Lung microvascular endothelial cell (primary cell): ENCODE measurements around the gene PPP1CC. TPM values are rescaled to one million over a fixed set of nuclear protein-coding genes. Genes with fewer than 3 reads are reported as not detected.
"Not testable (repeated sequence)": the region's sequence is repeated elsewhere in the genome, so short reads cannot be mapped to it uniquely, and the experiment has no call there.

ENCODE experiments used
- DNase-seq, 2 donors: peaks; one replicate each; pipeline versions ENCODE4 v3.0.0 to v3.0.0-alpha.2; 2010; ENCODE audit warnings: low read depth in 2 of 2
- total RNA-seq: library from RNA; depleted of rRNA; stranded (reverse); fragments of >200 nt; gene quantifications from 2 replicates; pipeline ENCODE4 v1.2.1, GENCODE V29; 2014

The PPP1CC gene
- total RNA-seq = 62.9 and 85.9 TPM in 2 replicates

DNA sequence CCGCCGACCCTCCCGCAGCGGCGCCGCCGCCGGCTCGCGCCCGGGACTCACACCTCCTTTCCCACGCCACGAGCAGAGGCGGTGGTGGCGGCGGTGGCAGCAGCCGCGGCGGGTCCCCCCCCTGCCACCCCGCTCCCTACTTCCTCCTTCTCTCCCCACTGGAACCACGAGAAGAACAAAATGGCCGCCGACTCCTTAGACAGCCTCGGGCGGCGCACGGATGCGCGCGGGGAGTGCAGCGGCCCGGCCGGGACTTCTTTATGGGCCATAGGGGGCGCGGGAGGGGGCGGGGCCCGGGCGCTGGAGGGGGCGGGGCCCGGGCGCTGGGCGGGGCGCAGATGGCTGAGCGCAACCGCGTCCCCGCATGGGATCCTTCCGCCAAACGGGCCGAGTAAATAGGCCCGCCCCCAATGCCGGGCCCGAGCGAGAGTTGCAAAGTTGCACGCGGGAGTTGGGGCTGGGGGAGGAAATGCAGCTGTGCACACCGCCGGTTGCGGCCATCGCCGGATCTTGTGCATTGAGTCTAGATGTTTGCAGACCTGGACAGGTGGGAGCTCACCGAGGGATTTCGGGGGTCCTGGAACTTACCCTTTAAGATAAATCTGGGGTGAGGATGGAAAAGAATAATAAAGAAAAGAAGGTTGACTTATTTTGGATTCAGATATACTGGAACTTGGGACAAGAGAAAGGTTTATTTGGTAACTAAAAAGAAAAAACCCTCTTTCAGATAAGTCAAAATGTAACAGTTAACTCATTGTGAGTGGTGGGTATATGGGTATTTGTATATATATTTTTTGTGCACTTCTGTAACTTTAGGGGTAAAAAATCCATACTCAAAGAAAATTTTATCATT, at the start of gene PPP1CC:
TSS of gene PPP1CC (minus strand) at position 174 of the 853 bp plus-strand sequence. CDS start 184 bp downstream, outside the sequence.
- peak; percentile 96 to 97 for DNase-seq

DNA sequence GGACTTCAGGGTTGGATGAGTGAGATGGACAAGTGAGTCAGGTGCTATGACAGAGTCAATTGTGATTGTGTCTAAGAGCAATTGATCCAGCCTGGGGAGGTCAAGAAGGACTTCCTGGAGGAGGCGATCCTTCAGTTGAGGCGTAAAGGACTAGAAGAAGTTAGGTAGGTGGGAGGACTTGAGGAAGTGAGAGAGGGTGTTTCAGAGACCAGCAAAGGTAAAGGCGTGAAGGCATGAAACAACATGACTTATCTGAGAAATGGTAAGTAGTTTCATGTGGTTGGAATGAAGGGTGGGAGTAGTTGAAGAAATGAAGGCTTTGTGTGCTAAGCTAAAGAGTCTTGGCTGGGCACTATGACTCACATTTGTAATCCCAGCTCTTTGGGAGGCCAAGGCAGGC, 48.9 kb upstream of the PPP1CC start:
- no peak for DNase-seq

DNA sequence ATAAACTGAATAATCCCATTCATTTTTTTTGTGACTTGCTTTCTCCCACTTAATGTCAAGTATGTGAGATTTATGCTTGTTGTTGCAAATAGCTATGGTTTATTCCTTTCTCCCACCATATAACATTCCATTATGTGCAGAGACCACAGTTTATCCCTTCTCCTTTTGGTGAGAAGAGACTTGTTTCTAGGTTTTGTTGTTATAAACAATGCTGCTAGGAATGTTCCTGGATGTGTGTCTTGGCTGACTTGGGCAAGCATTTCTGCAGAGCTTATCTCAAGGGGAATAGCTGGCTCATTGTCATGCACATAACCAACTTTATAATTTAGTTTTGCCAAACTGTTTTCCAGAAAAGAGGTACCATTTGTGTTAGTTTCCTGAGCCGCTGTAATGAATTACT, 47.6 kb upstream of the PPP1CC start:
- no peak for DNase-seq

DNA sequence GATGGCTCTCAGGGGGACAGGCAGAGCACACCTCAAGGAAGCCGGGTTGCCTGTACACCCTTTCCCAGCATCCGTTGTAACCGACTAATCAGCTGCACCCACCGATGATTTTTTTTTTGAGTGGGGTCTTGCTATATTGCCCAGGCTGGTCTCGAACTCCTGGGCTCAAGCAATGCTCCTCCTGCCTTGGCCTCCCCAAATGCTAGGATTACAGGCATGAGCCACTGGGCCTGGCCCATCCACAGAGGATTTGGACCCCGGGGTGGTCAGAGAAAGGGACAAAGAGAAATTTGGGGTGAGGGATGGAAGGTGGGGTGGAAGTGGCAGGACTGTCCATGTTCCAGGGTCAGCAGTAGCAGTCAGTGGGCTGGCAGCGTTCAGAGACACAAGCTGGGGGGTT, 43.3 kb upstream of the PPP1CC start:
- no peak for DNase-seq

DNA sequence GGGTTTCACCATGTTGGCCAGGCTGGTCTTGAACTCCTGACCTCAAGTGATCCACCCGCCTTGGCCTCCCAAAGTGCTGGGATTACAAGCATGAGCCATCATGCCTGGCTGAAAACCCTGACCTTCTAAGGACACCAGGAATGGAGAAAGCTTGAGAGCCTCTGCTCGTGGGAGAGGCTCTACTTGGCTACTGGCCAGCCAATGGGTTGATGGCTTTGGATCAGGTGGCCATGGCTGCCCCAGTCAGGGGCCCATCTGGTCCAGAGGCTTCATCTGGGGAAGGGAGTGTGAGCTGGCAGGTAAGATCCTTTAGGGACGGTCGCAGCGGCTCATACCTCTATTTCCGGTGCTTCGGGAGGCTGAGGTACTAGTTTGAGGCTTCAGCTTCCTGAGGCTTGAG, 42.5 kb upstream of the PPP1CC start:
- no peak for DNase-seq

DNA sequence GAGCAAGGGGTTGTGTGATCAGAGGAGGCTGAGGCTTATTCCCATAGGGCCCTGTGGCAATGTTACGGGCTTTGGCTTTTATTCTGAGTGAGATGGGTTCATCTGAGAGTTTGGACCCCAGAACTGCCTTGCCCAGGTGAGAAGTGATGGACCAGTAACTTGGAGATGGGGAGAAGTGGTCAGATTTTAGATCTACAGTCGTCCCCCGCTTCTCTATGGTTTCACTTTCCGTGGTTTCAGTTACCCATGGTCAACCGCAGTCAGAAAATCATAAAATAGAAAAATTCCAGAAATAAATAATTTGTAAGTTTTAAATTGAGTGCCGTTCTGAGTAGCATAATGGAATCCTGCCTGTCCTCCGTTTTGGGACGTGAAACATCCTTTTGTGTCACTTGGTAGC, 40.2 kb upstream of the PPP1CC start:
- no peak for DNase-seq

DNA sequence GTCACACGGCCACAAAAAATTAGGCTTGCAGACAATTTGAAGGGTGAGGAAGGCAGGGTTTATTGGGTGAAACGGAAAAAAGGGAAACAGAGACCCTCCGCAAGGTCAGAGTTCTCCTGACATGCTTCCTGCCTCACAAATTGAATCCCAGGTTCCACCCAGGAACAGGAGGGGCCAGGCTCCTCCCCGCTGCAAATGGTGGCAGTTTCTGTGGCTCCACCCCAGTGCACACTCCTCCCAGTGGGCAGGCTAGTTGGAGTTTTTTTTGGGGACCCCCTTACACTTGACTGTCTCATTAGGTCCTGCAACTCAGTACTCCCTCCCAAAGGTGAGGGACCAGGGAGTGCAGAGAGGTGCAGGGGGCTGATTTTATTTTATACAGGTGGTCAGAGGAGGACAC, 39.4 kb upstream of the PPP1CC start:
- DNase-seq = no peak

DNA sequence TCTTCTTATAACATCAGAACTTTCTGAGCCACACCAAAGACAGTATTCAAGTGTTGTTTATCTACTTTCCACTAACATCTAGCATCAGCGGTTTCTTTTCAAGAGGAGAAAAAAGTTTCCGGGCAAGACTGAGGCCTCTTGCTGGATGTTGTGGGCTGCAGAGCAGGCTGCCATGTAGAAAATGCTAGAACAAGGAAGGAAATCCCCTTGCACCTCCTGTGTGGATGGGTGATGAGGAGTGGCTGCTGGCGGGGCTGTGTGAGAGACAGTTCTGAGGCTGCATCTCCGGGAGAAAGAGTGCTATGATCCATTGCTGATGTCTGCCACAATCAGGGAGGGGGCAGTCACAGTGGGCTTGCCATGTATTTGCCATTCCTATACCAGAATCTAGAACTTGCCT, 37.8 kb upstream of the PPP1CC start:
- no peak for DNase-seq

DNA sequence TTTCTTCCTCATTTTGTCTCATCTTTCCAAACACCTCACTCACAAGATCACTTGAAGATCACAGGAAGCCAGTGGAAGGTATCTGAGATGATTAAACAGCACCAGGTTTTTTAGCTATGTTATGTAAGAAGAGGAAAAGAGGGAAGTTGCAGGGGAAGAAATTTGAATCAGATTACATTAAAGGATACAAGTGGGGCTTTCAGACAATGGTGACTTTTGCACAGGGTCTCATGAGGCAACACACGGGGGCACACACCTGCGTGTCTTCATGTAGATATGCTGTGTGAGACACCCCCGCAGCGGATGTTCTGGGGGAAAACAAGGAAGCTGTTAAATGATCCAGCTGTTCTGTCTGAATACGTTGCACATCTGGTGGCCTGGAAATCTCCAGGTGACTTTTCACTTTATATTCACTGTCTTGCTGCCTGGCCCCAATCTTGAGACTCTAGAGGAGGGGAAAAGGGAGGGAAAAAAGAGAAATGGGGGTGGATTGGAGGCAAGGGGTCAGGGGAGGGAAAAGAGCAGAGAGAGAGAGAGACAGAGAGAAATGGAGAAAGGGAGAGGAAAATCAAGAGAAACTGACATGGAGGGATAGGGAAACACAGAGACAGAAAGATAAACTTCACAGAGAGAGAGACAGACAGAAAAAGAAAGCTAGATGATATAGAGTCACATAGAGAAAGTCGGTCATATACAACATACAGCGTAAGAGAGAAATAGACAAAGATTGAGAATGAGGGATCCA, 36.3 kb upstream of the PPP1CC start:
- no peak for DNase-seq

DNA sequence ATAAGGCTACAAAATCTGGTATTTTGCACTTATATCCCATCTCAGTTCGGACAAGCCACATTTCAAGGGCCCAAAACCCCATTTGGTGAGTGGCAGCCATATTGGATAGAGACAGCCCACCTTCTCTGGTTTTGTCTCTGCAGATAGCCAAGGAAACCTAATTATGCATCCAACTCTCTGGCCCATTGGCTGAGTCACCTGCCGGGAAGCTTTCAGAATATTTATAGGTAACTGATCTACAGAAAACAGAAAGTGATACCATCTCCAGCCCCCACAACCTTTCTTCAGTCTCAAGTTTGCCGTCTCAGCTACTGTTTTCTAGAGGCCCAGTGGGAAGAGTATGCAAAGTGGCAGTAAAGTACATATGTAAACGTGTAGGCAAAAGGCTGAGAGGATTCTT, 33.7 kb upstream of the PPP1CC start:
- no peak for DNase-seq

DNA sequence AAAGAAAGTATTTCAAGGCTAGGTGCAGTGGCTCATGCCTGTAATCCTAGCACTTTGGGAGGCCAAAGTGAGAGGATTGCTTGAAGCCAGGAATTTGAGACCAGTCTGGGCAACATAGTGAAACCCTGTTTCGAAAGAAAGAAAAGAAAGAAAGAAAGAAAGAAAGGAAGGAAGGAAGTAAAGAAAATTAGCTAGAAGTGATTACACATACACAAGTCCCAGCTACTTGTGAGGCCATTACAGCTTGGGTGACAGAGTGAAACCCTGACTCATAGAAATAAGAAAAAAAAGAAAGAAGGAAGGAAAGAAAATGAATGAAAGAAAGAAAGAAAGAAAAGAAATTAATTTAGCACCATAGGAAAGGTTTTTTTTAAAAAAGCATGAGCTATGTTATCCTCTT, 33.3 kb upstream of the PPP1CC start:
- DNase-seq = no peak

DNA sequence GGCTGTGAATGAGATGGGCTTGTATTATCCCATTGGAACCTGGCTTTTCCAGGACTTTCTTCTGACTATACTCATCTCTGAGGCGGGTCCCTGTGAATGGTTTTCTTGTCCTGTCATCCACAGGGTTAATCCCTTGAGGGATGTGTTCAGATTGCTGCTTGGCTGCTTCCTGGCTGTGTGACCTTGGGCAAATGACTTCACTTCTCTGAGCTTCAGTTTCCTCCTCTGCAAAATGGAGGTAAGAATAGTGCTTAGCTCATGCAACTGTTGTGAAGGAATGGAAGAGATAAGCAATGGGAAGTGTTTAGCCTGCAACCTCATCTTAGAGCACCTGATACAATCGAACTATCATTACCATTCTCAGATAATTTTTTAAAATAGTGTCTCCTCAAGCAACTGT, 32.1 kb upstream of the PPP1CC start:
- DNase-seq = no peak

DNA sequence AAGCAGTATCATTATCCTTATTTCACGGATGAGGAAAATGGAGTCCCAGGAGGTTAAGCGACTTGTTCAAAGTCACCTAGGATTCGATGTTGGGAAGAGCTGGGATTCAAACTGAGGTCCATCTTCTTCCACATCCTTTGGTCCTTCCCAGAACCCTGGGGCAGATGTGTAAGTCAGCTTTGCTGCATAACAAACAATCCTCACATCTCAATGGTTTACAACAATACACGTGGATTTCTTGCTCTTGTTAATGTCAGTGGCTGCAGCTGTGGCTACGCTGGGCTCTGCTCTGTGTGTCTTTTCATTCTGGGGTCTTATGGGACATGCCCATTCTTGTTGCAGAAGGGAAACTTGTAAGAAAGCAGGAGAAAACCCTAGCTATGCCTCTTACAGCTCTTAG, 26.3 kb upstream of the PPP1CC start:
- no peak for DNase-seq

DNA sequence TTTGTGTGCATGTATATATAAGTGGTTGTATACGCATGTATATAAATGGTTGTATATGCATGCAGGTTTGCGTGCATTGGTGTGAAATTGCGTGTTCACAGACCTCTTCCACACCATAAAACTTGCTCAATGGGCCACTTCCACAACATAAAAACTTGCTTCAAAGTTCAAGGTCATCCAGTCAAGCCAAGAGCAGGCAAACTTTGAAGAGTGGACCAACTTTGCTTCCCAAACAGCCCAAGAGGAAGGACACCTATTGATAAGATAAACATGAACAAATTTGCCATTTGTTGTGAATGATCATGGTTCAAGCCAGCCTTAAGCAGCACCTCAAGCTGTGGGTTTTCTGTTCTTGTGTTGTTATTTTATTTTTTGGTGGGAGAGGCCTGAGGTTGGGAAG, 25.2 kb upstream of the PPP1CC start:
- DNase-seq = no peak

DNA sequence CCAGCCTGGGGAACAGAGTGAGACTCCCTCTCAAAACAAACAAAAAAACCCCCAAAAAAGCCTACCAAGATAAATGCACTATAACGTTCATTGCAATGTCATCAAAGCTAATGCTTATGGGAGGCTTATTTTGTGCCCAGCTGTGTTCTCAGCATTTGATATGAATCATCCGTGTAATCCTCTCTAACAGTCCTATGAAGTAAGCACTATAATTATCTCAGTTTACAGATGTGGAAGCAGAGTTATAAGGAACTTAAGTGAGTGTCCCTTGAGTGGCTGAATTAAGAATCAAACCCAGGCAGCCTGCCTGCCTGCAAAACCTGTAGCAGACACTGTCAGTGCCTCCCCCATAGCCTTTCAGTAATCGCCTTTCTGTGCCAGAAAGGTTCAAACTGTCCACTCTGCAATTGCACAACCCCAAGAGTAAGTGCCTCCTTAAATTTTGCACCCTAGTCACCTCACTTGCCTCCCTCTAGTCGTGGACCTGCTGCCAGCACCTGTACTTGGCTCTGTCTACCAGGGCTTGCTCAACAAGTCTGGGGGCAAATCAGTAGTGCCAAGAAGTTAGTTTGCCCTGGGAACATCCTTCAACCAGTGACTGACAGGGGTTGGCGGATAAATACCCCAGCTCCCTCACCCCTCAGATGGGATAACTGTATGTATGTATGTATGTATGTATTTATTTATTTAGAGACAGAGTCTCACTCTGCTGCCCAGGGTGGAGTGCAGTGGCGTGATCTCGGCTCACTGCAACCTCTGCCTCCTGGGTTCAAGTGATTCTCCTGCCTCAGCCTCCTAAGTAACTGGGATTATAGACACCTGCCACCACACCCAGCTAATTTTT, 23.8 kb upstream of the PPP1CC start:
- DNase-seq = no peak

DNA sequence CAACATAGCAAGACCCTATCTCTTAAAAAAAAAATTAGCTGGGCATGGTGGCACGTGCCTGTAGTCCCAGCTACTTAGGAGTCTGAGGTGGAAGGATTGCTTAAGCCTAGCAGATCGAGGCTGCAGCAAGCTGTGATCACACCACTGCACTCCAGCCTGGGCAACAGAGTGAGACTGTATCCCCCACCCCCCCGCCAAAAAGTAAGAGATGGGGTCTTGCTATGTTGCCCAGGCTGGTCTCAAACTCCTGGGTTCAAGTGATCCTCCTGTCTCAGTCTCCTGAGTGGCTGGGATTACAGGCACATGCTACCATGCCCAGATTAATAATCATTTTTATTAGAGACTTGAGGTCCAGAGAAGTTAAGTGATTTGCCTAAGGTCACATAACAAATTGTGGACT, 22.9 kb upstream of the PPP1CC start:
- not testable (repeated sequence) for DNase-seq

DNA sequence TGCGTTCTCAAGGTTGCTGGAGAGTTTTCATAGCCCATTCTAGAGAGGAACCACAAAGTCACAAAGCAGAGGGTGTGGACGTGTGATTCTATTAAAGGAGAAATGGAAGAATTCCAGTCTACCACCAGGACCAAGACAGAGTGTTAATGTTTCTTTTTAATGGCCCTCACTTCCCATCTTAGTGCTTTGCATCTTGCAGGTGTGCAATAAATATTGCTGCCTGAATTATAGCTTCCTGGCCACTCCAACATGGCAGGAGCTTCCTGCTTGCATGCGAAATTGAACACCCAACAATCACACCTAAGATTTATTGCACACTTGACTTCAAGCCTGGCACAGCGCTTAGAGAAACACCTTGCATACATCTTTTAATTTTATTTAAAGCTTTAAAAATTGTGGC, 22.4 kb upstream of the PPP1CC start:
- DNase-seq = no peak

DNA sequence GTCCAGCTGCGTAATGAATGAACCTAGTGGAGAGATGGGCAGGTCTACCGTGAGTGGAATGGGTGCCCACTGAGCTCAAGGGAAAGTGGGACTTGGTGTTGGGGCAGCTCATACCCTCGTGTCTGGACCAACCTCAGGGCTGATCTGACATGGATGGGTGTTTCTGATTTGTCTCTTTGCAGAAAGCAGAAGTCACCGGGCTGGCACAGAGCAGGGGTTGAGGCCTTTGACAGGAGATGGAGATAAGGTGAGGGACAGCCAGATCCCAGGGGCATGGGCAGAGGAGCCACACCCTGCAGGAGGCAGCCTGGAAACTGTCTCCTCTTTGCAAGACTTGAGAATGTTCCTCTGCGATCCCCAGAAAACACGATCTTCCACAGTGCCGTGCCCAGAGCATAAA, 20.9 kb upstream of the PPP1CC start:
- DNase-seq = no peak

DNA sequence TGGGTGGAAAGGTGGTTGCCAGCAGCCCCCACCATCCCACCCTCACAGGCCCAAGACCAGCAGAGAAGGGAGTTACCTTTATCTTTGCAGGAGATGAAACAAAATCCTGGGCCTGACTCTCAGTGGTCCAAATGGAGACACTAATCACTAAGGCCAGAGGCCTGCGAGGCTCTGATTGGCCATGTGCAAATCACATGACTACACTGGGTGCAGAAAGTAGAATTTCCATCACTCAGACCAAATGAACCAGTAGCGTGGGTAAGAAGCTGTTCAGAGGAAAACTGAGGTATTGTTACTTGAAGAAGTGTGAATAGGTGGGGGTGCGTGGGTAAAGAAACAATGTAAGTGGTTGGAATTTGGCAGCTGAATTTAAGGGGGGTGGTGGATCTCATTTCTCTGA, 20.2 kb upstream of the PPP1CC start:
- no peak for DNase-seq

DNA sequence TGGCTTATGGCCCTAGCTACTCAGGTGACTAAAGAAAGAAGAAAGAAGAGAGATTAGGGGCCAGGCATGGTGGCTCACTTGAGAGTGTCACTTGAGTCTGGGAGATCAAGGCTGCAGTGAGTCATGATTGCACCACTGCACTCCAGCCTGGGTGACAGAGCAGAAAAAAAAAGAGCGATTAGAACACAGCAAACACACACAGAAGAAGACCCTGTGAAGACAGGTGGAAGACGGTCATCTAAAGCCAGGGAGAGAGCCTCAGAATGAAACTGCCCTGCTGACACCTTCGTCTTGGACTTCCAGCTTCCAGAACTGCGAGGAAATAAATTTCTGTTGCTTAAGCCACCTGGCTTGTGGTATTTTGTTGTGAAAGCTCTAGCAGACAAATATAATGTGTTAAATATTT, 17.5 kb upstream of the PPP1CC start:
- DNase-seq = no peak

DNA sequence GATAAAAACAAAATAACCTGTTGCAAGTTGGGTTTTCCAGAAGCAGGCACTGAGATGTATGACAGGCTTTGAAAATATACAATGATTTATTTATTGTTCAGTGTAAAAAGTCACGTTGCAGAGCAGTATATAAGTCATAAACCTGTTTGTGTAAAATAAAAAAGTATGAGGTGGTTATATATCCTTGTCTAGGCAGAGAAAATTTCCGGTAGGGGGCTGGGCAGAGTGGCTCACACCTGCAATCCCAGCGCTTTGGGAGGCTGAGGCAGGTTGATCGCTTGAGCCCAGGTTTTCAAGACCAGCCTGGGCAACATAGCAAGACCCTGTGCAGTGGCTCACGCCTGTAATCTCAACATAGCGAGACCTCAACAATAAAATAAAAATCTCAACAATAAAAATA, 16.2 kb upstream of the PPP1CC start:
- no peak for DNase-seq

DNA sequence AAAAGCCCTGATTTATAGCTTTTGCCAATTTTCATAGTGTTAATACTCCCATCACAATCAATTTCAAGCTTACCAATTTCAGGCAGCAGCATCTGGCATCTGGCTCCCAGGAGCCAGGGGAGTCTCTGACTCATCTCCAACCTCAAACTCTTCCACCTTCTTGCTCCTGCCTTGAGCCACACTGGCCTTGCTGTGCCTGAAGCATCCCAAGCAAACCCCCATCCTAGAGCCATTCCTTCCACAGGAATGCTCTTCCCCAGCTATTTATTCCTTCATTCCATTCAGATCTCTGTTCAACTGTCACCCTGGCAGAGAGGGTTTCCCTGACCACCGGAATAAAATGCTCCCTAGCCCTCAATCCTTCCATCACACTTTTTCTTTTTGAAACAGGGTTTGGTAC, 13.9 kb upstream of the PPP1CC start:
- no peak for DNase-seq
